HG03558 (cell line): ENCODE measurements around the gene PLEKHA5.
"Not testable (repeated sequence)": the region's sequence is repeated elsewhere in the genome, so short reads cannot be mapped to it uniquely, and the experiment has no call there.

Experiments
- ATAC-seq: cut with Tn5 transposase; IDR thresholded peaks from one replicate; pipeline ENCODE4 v1.9.1; 2021; ENCODE audit warnings: moderate number of reproducible peaks; ENCODE audit not compliant: unreplicated experiment; ENCODE audit errors: extremely low read depth

PLEKHA5 gene

GRCh38 chr12:19304149-19304750 lies 174.7 kb downstream of the PLEKHA5 start:
- no peak for ATAC-seq

DNA sequence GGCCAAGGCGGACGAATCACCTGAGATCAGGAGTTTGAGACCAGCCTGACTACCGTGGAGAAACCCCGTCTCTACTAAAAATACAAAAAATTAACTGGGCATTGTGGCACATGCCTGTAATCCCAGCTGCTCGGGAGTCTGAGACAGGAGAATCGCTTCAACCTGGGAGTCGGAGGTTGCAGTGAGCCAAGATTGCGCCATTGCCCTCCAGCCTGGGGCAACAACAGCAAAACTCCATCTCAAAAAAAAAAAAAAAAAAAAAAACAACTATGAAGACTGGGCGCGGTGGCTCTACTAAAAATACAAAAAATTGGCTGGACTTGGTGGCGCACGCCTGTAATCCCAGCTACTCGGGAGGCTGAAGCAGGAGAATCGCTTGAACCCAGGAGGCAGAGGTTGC lies 176.1 kb downstream of the PLEKHA5 start:
- ATAC-seq, result not testable (repeated sequence)

- no peak for ATAC-seq
Observed at GRCh38 chr12:19306366-19306765, 176.8 kb downstream of the PLEKHA5 start.

DNA sequence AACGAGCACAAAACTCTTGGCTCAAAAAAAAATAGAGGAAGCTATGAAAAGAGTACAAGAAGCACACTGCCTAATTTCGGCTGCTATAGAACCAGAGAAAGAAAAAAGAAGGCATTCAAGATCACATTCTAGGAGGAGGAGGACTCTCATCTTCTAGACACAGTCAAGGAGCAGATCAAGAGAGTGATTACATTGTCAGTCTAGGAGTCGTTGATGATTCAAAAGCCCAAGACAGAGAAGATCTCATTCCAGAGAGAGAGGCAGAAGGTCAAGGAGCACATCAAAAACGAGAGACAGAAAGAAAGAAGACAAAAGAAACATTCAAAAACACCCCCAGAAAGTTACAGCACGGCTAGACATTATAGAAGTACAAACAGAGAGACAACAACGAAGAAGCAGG lies 177.9 kb downstream of the PLEKHA5 start:
- ATAC-seq, result no peak

GRCh38 chr12:19311165-19311564 lies 181.6 kb downstream of the PLEKHA5 start:
- no peak for ATAC-seq

GRCh38 chr12:19312637-19313036 lies 183.1 kb downstream of the PLEKHA5 start:
- ATAC-seq, result no peak

- ATAC-seq, result no peak
Observed at GRCh38 chr12:19316425-19316824, 186.9 kb downstream of the PLEKHA5 start.

DNA sequence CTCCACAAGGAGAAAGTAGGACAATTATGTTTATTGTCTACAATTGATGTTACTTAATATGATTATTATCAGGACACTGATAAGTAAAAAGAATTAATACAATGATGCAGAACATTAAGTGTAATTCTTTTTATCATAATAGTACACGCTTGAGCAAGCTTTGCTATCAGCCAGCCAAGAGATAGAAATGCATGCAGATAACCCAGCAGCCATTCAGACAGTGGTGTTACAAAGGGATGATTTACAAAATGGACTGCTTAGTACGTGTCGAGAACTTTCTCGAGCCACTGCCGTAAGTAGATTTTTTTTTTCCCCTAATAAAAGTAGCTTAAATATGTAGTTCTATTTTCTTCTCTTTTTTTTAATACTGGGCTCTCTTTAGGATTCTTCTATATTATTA lies 192.8 kb downstream of the PLEKHA5 start:
- ATAC-seq, result no peak

DNA sequence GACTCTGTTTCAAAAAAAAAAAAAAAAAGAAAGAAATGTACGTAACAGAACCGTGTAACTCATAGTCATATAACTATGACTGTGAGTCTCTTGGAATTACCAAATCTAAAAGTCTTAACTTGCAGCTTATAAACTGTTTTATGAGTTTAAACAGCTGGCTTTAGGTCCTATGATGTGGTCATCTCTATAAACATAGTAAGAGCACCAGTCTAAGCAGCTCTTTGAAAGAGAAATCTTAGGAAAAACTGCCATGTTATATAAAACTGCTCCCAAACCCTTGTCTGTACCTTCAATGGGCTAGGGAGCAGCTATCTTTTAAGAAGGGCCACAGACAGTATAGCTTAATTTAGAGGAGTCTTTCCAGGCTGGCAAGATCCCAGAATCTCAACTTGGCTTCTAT lies 194.3 kb downstream of the PLEKHA5 start:
- no peak for ATAC-seq

GRCh38 chr12:19326102-19326501 lies 196.6 kb downstream of the PLEKHA5 start:
- no peak for ATAC-seq

DNA sequence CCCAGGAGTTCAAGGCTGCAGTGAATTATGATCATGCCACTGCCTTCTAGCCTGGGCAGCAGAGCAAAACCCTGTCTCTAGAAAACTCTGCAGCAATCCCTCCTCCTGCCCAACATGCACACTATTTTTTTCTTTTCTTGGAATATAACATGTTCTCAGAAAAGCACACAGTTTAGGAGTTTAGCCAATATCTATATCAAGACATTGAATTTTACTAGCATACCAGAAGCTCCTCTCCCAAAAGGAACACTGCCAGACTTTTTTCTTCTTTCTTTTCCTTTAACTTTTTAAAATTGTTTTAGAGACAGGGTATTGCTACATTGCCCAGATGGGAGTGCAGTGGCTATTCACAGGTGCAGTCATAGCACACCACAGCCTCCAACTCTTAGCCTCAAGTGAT lies 202.7 kb downstream of the PLEKHA5 start:
- no peak for ATAC-seq

- no peak for ATAC-seq
Observed at GRCh38 chr12:19338405-19338804, 208.9 kb downstream of the PLEKHA5 start.

- not testable (repeated sequence) for ATAC-seq
Observed at GRCh38 chr12:19350850-19351249, 221.3 kb downstream of the PLEKHA5 start.

DNA sequence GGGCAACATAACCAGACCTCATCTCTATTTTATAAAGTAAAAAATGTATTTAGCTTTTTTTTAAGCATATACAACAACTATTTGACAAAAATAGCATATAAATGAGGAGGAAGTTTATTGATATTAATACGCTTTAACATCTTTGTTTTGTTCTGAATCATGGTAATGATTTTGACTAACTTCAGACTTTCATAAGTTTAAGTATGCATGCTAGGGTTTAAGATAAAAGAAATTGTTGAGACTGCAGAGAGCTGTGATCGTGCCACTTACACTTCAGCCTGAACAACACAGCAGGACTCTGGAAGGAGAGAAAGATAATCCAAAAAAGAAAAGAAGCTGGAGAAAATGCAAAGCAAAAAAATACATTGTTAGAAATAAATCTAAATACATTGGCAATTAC lies 221.8 kb downstream of the PLEKHA5 start:
- no peak for ATAC-seq

DNA sequence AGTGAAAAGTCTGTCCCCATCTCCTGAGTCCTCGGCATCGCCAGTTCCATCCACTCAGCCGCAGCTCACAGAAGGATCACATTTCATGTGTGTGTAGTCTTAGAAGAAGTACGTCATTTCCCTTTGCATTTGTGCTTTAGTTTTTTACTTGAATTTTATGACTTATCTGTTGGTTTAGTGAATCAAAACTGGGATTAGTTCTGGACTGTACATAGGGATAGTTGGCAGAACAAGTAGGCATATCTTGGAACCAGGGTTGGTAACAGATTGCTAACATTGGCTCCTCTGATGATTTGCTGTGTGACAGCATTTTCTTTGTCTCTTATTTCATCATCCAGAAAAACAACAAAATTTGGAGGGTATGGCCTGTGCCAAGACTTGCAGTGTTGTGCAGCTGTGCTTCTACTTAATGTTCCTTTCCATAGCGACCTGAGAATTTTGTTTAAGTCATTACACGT lies 240.2 kb downstream of the PLEKHA5 start:
- ATAC-seq, result no peak

DNA sequence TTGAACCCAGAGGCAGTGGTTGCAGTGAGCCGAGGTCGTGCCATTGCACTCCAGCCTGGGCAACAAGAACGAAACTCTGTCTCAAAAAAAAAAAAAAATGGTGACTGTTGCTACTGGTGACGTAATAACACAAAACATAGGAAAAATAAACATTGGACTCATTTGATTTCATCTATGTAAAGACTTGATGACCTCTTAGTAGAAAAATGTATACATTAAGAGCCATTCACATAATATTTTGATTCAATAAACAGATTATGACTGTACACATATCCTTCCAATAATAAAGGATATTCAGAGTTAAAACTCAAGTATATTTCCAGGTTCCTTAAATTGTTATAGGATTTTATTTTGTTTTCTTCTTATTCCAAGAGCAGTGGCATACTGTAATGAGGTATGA lies 244.1 kb downstream of the PLEKHA5 start:
- no peak for ATAC-seq

GRCh38 chr12:19375888-19376287 lies 246.4 kb downstream of the PLEKHA5 start:
- no peak for ATAC-seq

GRCh38 chr12:19376691-19377090 lies 247.2 kb downstream of the PLEKHA5 start:
- ATAC-seq, result no peak

DNA sequence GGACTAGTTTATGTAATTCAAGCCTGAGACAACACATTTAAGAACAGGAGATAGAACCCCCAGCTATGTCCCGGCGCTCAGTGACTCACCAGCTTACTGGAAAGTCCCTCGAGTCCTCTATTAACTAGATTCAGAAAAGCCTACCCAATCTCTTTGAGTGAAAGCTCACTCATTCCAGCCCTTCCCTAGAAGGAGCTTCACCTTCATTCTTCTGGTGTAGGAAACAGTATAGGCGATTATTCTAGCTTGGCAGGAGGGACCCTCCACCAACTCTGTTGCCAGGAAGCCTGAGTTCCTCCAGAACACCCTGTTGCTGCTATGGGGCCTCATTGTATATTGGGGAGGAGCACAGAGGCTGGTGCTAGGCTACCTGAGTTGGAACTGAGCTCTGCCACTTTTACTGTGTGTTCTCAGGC lies 252.6 kb downstream of the PLEKHA5 start:
- peak; percentile 97 for ATAC-seq

- ATAC-seq, result no peak
Observed at GRCh38 chr12:19382563-19382962, 253.0 kb downstream of the PLEKHA5 start.

DNA sequence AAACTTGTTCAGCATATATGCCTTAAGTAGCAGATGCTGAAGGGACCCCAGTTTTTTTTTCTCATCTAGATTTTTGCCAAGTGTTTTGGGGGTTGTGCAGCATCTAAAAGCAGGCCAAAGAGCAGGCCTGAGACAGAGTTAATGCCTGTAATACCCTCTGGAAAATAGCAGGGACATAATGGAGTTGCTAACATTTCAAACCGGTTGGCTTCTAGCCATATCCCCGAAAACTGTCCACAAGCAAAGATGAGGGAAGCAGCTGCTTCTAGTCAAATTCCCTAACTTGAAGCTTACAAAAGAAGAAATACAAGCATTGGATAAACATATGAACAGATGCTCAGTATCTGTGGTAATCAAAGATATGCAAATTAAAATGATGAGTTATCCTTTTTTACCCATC lies 257.6 kb downstream of the PLEKHA5 start:
- ATAC-seq, result no peak

GRCh38 chr12:19388131-19388549 lies 258.6 kb downstream of the PLEKHA5 start:
- ATAC-seq, result no peak
